HG02798 (cell line): ENCODE measurements around the gene GALNT7.

Experiments
- ATAC-seq: cut with Tn5 transposase; IDR thresholded peaks from one replicate; pipeline ENCODE4 v1.9.1; 2021; ENCODE audit warnings: mild to moderate bottlenecking; ENCODE audit not compliant: unreplicated experiment, poor library complexity

The GALNT7 gene

DNA sequence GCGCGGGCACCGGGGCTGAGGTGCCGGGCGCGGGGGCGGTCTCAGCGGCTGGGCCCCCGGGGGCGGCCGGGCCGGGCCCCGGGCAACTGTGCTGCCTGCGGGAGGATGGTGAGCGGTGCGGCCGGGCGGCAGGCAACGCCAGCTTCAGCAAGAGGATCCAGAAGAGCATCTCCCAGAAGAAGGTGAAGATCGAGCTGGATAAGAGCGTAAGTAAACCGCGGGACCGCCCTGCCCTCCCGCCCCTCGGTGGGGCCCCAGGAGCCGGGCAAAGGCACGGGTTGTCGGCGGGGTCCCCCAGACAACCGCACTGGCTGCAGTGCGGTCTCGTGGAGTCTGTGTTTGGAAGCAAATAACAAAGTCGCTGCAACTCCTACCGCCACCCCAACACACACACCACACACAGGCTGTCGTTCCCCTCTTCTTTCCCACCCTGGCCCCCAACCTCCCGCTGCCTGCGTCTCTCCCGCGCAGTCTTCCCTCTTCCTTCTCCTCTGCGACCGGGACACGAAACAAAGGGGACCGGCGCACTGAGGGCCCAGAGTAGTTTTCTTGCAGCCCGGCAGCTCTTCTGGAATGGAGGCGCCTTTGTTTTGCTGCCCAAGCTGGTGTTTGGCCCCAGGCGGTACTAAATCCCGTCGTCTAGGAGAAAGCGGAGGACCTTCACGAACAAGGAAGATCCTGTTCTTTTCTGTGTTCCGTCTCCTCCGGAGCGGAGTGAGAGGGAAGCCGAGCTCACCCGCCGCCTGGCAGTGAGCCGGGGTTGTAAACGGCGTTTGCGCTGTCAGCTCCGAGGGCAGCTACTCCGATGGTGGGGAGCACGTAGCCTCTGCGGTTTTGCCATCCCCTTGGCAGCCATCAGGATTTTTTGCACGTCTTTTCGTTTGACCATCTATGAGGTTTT lies 202.9 kb downstream of the GALNT7 start:
- peak; percentile 21 for ATAC-seq
